Spleen (tissue), 7 donors: Measurements from ENCODE around the gene UBE2L3.

ENCODE experiments used
- CTCF ChIP-seq, 11 experiments: fragments of 200-600 bp in 7 of 11; fragments of 450-650 bp in 4 of 11; sonication (generic) in 4 of 11; IDR thresholded peaks in 8 of 11; conservative IDR thresholded peaks in 3 of 11; 1 replicate in 7 of 11; 2 replicates in 4 of 11; pipeline versions ENCODE4 v1.4.0 to v1.8.0; 2016 to 2021; ENCODE audit warnings: antibody characterized with exemption in 11 of 11, inconsistent platforms in 4 of 11, mild to moderate bottlenecking in 1 of 11
- POLR2A ChIP-seq, 3 donors: fragments of 450-650 bp; IDR thresholded peaks; one replicate each; pipeline ENCODE4 v1.5.1; 2017; ENCODE audit warnings: antibody characterized with exemption in 3 of 3, mild to moderate bottlenecking in 1 of 3
- POLR2AphosphoS5 ChIP-seq, 3 donors: sonication (generic); formaldehyde crosslinking; IDR thresholded peaks; one replicate each; pipeline ENCODE4 v1.5.1; 2017; ENCODE audit warnings: antibody characterized with exemption in 3 of 3
- donor health status: DM: no; HTN: no; CAD: no; lungs with moderate emphysema.
- donor health status: DM: no; HTN: no; CAD: no.
- donor health status: DM: no; HTN: no; CAD: no.

GRCh38 chr22:21622919-21623647, 55.6 kb downstream of the UBE2L3 start:
- TF ChIP-seq CTCF (IDR thresholded peaks at IDR 0.05 in 8 of 11, conservative IDR thresholded peaks at IDR 0.05 in 3 of 11) (no peak), POLR2A (IDR thresholded peaks at IDR 0.05) (no peak), POLR2AphosphoS5 (IDR thresholded peaks at IDR 0.05) (no peak)
